Activated CD4-positive, alpha-beta T cell treated with anti-CD3 and anti-CD28 coated beads, Interleukin-2, amount 10 ng/mL, durations not matched to agents 24 days and 14 days (primary cell): ENCODE measurements around the gene DENND2A. TPM values are rescaled to one million over a fixed set of nuclear protein-coding genes. Genes with fewer than 3 reads are reported as not detected.

Experiments used
- DNase-seq: peaks from one replicate; pipeline ENCODE4 v3.0.0; 2022
- H3K27ac Mint-ChIP-seq: one replicate; pipeline ENCODE4 v1.8.0; 2022; ENCODE audit warnings: mild to moderate bottlenecking, mixed read lengths
- H3K27me3 Mint-ChIP-seq: one replicate; pipeline ENCODE4 v1.8.0; 2022; ENCODE audit warnings: mixed read lengths
- H3K36me3 Mint-ChIP-seq: one replicate; pipeline ENCODE4 v1.8.0; 2022; ENCODE audit warnings: low read depth, mild to moderate bottlenecking, mixed read lengths
- H3K4me1 Mint-ChIP-seq: one replicate; pipeline ENCODE4 v1.8.0; 2021; ENCODE audit warnings: mixed read lengths
- H3K4me3 Mint-ChIP-seq: one replicate; pipeline ENCODE4 v1.8.0; 2022; ENCODE audit warnings: mild to moderate bottlenecking, moderate library complexity, mixed read lengths
- H3K9me3 Mint-ChIP-seq: one replicate; pipeline ENCODE4 v1.8.0; 2021; ENCODE audit warnings: mixed read lengths
- intact Hi-C: fragments of 100-400 bp; cut with micrococcal nuclease; formaldehyde crosslinking; loops from one replicate; pipeline ENCODE4 v1.15.1; 2023
- total RNA-seq: library from RNA; stranded (reverse); gene quantifications from 2 replicates; pipeline ENCODE4 v1.2.3, GENCODE V29; 2022

Gene DENND2A
- total RNA-seq, 1 donor from 2014 or later, result not detected

DNA sequence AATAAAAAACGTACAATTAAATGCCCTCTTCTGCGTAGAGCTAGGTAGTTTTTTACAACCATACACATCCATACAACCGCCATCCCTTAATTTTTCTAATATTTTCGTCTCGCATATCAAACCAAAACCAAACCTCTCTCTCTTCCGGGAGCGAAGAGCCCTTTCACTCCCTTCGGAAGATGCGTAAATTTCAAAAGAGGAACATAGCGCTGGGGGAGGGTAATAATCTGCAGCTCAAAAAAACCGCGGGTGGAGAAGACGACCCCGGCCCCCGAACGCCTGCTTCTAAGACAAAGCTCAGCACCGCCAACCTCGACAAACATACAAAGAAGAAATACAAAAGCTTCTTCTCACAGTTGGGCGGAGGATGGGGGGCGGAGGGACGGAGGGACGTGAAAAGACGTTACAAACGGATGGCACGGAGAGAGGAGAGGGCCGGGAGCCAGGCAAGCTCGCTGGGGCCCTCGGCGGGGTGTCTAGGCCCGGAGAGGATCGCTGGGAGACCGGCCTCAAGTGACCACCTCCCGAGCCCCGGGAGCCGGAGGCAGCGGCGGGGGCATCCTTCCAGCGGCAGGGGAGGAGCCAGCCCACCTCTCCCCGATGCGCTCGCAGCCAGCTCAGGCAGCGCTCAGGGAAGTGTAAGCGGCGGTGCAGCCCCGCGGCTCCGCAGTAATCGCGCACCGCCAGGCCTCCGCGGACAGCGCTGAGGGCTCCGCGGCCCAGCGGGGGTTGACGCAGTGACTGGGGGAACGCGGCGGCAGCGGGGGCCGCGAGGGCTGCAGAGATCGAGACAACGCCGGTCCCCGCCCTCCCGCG, 162.2 kb downstream of the DENND2A start:
- H3K4me3 Mint-ChIP-seq, result peak overlapping the region; percentile 99
- peaks cover 26% of the 10 kb centered on the region for H3K4me1 Mint-ChIP-seq
- peak overlapping the region; percentile 90 for H3K27ac Mint-ChIP-seq
- peaks cover 7% of the 10 kb centered on the region for H3K27me3 Mint-ChIP-seq
- peak; percentile 82 for DNase-seq
- H3K36me3 Mint-ChIP-seq, result peaks cover 5% of the 10 kb centered on the region
- intact Hi-C loops, result loop anchor here (1.0 to 2.0 kb wide), 9 partner anchors 76 to 537 kb away; partner anchors contain the start of genes ADCK2, NDUFB2 and PARP12
- H3K9me3 Mint-ChIP-seq, result no peaks in the 10 kb centered on the region

DNA sequence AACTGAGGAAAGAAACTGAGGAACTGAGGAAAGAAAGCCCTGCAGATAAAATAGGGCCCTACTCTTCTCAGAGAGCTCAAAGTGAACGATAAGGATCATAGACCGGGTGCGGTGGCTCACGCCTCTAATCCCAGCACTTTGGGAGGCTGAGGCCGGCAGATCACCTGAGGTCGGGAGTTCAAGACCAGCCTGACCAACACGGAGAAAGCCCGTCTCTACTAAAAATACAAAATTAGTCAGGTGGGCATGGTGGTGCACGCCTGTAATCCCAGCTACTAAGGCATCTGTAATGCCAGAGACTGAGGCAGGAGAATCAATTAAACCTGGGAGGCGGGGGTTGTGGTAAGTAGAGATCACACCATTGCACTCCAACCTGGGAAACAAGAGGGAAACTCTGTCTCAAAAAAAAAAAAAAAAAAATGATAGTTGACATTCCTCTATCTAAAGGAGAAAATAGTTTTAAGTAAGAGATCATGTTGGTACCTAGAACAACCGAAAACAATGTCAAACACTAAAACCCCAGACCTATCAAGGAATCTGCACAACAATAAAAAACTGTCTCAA, 163.8 kb downstream of the DENND2A start:
- peak overlapping the region; percentile 99 for H3K4me3 Mint-ChIP-seq
- peak overlapping the region; percentile 90 for H3K27ac Mint-ChIP-seq
- H3K36me3 Mint-ChIP-seq, result peaks cover 7% of the 10 kb centered on the region
- H3K9me3 Mint-ChIP-seq, result no peaks in the 10 kb centered on the region
- intact Hi-C loops, result no loop called here
- H3K27me3 Mint-ChIP-seq, result peaks cover 3% of the 10 kb centered on the region
- peak; percentile 59 for DNase-seq
- peaks cover 26% of the 10 kb centered on the region for H3K4me1 Mint-ChIP-seq

GRCh38 chr7:140475747-140476333, 164.8 kb downstream of the DENND2A start:
- Mint-ChIP-seq H3K4me1 (peaks cover 26% of the 10 kb centered on the region), H3K27me3 (no peaks in the 10 kb centered on the region), H3K9me3 (no peaks in the 10 kb centered on the region), H3K27ac (peak overlapping the region; percentile 54), H3K36me3 (peaks cover 10% of the 10 kb centered on the region), H3K4me3 (peak overlapping the region; percentile 60)
- DNase-seq, result peak; percentile 85
- intact Hi-C loops, result loop anchor here (1.0 to 2.0 kb wide), 2 partner anchors 17 to 181 kb away; no protein-coding TSS in a partner anchor

Other genes with a start within 250 kb of the DENND2A start
- gene SLC37A3, start 242.3 kb downstream of the DENND2A start, total RNA-seq, result 162 and 167 TPM in 2 replicates
- gene RAB19, start 236.8 kb downstream of the DENND2A start, total RNA-seq, result 23.0 and 24.4 TPM in 2 replicates
- gene MKRN1, start 161.3 kb downstream of the DENND2A start, total RNA-seq, result 59.7 and 67.5 TPM in 2 replicates
- gene ADCK2, start 32.1 kb upstream of the DENND2A start, total RNA-seq, result 22.9 and 28.1 TPM in 2 replicates
- 183 and 192 TPM in 2 replicates for gene NDUFB2, start 55.9 kb upstream of the DENND2A start, total RNA-seq